GOT3 (cell line): ENCODE measurements around the gene UNC5B.
"Not testable (repeated sequence)": the region's sequence is repeated elsewhere in the genome, so short reads cannot be mapped to it uniquely, and the experiment has no call there.

ENCODE experiments used
- DNase-seq: peaks from one replicate; lab custom pipeline; 2025; ENCODE audit warnings: mixed read lengths; lab: John Stamatoyannopoulos, UW

Gene UNC5B

GRCh38 chr10:71268758-71269157 lies 56.4 kb downstream of the UNC5B start:
- DNase-seq, result no peak

- no peak for DNase-seq
Observed at GRCh38 chr10:71269301-71270288, 57.2 kb downstream of the UNC5B start.

GRCh38 chr10:71270301-71271220 lies 58.2 kb downstream of the UNC5B start:
- DNase-seq, result no peak

GRCh38 chr10:71271662-71272055 lies 59.3 kb downstream of the UNC5B start:
- DNase-seq, result no peak

GRCh38 chr10:71272056-71272771 lies 59.8 kb downstream of the UNC5B start:
- DNase-seq, result no peak

GRCh38 chr10:71272974-71273373 lies 60.6 kb downstream of the UNC5B start:
- DNase-seq, result not testable (repeated sequence)

- DNase-seq, result no peak
Observed at GRCh38 chr10:71273506-71273905, 61.1 kb downstream of the UNC5B start.

GRCh38 chr10:71274901-71275796 lies 62.8 kb downstream of the UNC5B start:
- DNase-seq, result no peak

- no peak for DNase-seq
Observed at GRCh38 chr10:71276873-71277272, 64.5 kb downstream of the UNC5B start.

GRCh38 chr10:71277914-71278665 lies 65.7 kb downstream of the UNC5B start:
- no peak for DNase-seq

- DNase-seq, result no peak
Observed at GRCh38 chr10:71278691-71279588, 66.6 kb downstream of the UNC5B start.

GRCh38 chr10:71279590-71280170 lies 67.3 kb downstream of the UNC5B start:
- no peak for DNase-seq

GRCh38 chr10:71280216-71280615 lies 67.8 kb downstream of the UNC5B start:
- DNase-seq, result no peak

GRCh38 chr10:71280825-71281224 lies 68.5 kb downstream of the UNC5B start:
- no peak for DNase-seq

GRCh38 chr10:71281646-71282322 lies 69.4 kb downstream of the UNC5B start:
- no peak for DNase-seq

- no peak for DNase-seq
Observed at GRCh38 chr10:71282323-71282680, 69.9 kb downstream of the UNC5B start.

- no peak for DNase-seq
Observed at GRCh38 chr10:71283410-71283809, 71.0 kb downstream of the UNC5B start.

GRCh38 chr10:71283876-71284275 lies 71.5 kb downstream of the UNC5B start:
- no peak for DNase-seq
